Ovary (tissue), 3 donors: ENCODE measurements around the gene FAM222A.

Experiments
- CTCF ChIP-seq, 3 donors: fragments of 450-650 bp in 2 of 3; fragments of 200-600 bp in 1 of 3; IDR thresholded peaks; one replicate each; pipeline versions ENCODE4 v1.5.1 to v1.8.0; 2016 to 2022; ENCODE audit warnings: antibody characterized with exemption in 3 of 3, mild to moderate bottlenecking in 1 of 3
- POLR2A ChIP-seq: fragments of 450-650 bp; IDR thresholded peaks from one replicate; pipeline ENCODE4 v1.6.1; 2017; ENCODE audit warnings: antibody characterized with exemption, mild to moderate bottlenecking, moderate library complexity
- donor health status: DM: no; HTN: no; CAD: no.

- TF ChIP-seq CTCF (IDR thresholded peaks at IDR 0.05) (no peak), POLR2A (no peak)
These were observed 90.1 kb downstream of the FAM222A start for GRCh38 chr12:109803678-109804077.
